ENCODE measurements around the gene UBTD1. TPM values are rescaled to one million over a fixed set of nuclear protein-coding genes. Genes with fewer than 3 reads are reported as not detected.

Gene UBTD1
- total and polyA plus RNA-seq, 2 experiments from 2014 or later = 9.5 to 15.8 TPM

- Histone ChIP-seq H3K27me3 (no peaks in the 10 kb centered on the region), H3K9me3 (ENCODE audit: low read depth) (no peaks in the 10 kb centered on the region), H3K4me1 (ENCODE audit: low read depth) (no peaks in the 10 kb centered on the region), H3K4me3 (no peak overlapping the region), H3K27ac (no peak overlapping the region), H3K36me3 (no peaks in the 10 kb centered on the region)
- DNase-seq (ENCODE audit: low read depth in 1 of 2, low spot score in 1 of 2) = no peak
- TF ChIP-seq CTCF (IDR thresholded peaks at IDR 0.05; ENCODE audit: low read depth, low read length) = no peak
These were observed 21.8 kb downstream of the UBTD1 start for GRCh38 chr10:97520520-97520919.

GRCh38 chr10:97520978-97521761 is 22.4 kb downstream of the UBTD1 start:
- no peak for DNase-seq (ENCODE audit: low read depth in 1 of 2, low spot score in 1 of 2)
- TF ChIP-seq CTCF (IDR thresholded peaks at IDR 0.05; ENCODE audit: low read depth, low read length) = no peak

GRCh38 chr10:97522071-97522470 is 23.3 kb downstream of the UBTD1 start:
- Histone ChIP-seq H3K36me3 (no peaks in the 10 kb centered on the region), H3K4me3 (no peak overlapping the region), H3K27me3 (no peaks in the 10 kb centered on the region), H3K9me3 (ENCODE audit: low read depth) (no peaks in the 10 kb centered on the region), H3K27ac (no peak overlapping the region), H3K4me1 (ENCODE audit: low read depth) (no peaks in the 10 kb centered on the region)
- TF ChIP-seq CTCF (IDR thresholded peaks at IDR 0.05; ENCODE audit: low read depth, low read length) = no peak
- no peak for DNase-seq (ENCODE audit: low read depth in 1 of 2, low spot score in 1 of 2)

More at GRCh38 chr10:97520978-97521761, 22.4 kb downstream of the UBTD1 start:
- Histone ChIP-seq H3K27ac (no peak overlapping the region), H3K36me3 (no peaks in the 10 kb centered on the region), H3K9me3 (ENCODE audit: low read depth) (no peaks in the 10 kb centered on the region), H3K4me3 (no peak overlapping the region), H3K27me3 (no peaks in the 10 kb centered on the region), H3K4me1 (ENCODE audit: low read depth) (no peaks in the 10 kb centered on the region)

GRCh38 chr10:97522937-97523336 is 24.2 kb downstream of the UBTD1 start:
- no peaks in the 10 kb centered on the region for H3K27me3 ChIP-seq
- H3K4me3 ChIP-seq = no peak overlapping the region
- TF ChIP-seq CTCF (IDR thresholded peaks at IDR 0.05; ENCODE audit: low read depth, low read length) = no peak
- no peaks in the 10 kb centered on the region for H3K9me3 ChIP-seq (ENCODE audit: low read depth)
- H3K36me3 ChIP-seq = no peaks in the 10 kb centered on the region
- DNase-seq (ENCODE audit: low read depth in 1 of 2, low spot score in 1 of 2) = no peak
- no peaks in the 10 kb centered on the region for H3K4me1 ChIP-seq (ENCODE audit: low read depth)
- H3K27ac ChIP-seq = no peak overlapping the region

- Histone ChIP-seq H3K36me3 (no peaks in the 10 kb centered on the region), H3K27ac (no peak overlapping the region), H3K27me3 (no peaks in the 10 kb centered on the region), H3K4me3 (no peak overlapping the region), H3K4me1 (ENCODE audit: low read depth) (no peaks in the 10 kb centered on the region), H3K9me3 (ENCODE audit: low read depth) (no peaks in the 10 kb centered on the region)
- TF ChIP-seq CTCF (IDR thresholded peaks at IDR 0.05; ENCODE audit: low read depth, low read length) = no peak
- DNase-seq (ENCODE audit: low read depth in 1 of 2, low spot score in 1 of 2) = no peak
These were observed 26.4 kb downstream of the UBTD1 start for GRCh38 chr10:97525086-97525485.

Data from cardiac muscle cell (in vitro differentiated cells and primary cell).